Glomerular endothelial cell (primary cell): ENCODE data around the gene SORBS1. TPM values are rescaled to one million over a fixed set of nuclear protein-coding genes. Genes with fewer than 3 reads are reported as not detected.

ENCODE experiments used
- DNase-seq: peaks from one replicate; pipeline ENCODE4 v3.0.0-alpha.2; 2011; ENCODE audit warnings: low read depth, low spot score; ENCODE audit errors: extremely low read depth
- total RNA-seq: library from RNA; depleted of rRNA; stranded (reverse); fragments of >200 nt; gene quantifications from 2 replicates; pipeline ENCODE4 v1.2.3, GENCODE V29; 2015

The SORBS1 gene
- total RNA-seq = 4.2 and 4.7 TPM in 2 replicates

DNA sequence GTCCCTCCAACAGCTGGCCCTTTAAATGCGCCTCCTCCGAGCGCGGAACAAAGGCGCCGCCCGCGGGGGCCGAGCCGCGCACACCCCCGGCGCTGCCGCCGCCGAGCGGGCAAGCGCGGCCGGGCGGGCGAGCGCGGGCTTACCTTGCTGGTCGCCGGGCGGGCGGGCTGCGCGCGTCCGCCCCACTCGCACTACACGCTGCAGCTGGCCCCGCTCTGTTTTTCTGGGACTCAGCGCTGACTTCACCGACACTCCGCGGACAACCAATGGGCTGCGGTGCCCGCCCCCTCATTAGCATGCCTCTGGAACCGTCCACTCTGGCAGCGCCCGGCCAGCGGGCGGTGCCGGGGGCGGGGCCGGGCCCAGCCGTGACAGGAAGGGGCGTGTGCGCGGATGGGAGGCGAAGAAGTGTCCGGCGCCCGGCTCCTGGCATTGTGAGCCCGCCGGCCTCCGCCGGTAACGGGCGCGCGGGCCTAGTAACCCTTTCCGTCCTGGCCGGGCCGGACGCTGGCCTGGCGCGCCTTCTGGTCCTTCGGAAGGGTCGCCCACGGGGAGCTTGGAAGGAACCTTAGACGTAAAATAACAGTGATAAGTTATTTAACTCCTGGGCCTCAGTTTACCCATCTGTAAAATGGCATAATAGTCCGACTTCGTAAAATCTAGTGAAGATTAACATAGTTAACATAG lies at the start of gene SORBS1:
SORBS1 (minus strand) TSS at position 195 of the 687 bp plus-strand sequence. CDS start 120,236 bp downstream, outside the sequence.
- DNase-seq = peak; percentile 34

DNA sequence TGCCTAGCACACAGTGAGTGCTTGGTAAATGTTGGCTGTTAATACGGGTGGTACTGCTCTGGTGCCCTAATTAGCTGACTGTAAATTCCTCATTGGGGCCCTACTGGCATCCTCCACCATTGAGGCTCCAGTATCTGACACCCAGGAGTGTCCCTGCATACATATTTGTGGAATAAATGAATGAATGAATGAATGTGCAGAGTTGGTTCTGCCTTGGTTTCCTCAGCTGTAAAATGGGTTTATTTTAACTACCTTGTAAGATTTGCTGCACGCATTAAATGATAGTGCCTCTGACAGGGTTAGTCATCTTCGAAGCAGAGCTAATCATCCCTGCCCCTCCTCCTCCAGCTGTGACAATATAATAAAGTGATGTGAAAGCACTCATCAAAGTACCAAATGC lies 49.6 kb upstream of the SORBS1 start:
- DNase-seq = no peak

DNA sequence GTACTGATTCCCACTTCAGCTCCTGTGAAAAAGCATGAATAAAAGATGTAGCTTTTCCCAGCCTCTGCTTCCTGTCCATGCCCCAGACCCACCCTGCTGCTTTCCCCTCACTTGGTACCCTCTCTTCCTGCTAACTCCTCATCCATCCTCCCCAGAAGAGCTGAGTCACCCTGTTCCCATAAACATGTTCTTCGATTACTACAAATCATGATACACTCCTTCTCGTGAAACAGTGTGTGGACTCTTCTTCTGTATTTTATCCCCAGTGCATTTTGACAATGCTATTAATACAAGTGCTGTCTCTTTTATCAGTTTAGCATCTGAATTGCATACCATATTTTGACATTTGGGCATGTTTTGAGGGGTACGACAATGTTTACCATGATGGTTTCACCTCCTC lies 45.8 kb upstream of the SORBS1 start:
- no peak for DNase-seq

DNA sequence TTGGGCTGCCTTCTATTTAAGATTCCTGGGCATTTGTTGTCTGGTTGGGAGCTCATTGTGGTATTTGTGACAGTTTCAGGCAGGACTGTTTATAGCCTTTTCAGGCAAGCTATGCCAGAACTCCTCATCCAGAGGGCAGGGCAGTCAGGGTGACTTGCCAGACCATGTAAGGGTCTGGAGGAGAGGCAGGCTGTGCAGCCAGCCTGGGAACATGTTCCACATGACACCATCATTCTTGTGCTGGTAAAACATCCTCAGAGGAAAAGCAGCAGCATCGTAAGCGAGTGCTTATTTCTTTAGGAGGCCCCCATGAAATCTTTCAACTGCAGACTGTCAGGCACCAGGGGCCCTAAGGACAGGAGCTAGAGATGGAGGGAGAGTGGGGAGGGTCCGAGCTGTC lies 44.0 kb upstream of the SORBS1 start:
- no peak for DNase-seq

DNA sequence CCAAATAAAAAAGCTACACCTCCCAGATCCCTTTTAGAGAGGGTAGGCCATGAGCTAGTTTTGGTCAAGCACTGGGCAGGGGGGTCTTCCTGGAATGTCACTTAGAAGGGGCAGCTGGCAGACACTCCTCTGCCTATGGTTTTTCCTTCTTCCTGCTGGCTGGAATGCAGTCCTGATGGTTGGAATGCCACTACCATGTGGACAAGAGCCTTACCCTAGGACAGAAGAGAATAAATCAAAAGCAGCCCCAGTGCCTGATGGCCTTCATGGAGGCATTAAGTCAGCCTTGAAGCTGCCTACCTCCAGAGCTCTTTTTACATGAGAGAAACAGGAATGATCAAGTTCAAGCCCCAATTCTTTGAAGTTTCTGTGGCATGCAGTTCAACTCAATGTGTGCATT lies 43.5 kb upstream of the SORBS1 start:
- no peak for DNase-seq

DNA sequence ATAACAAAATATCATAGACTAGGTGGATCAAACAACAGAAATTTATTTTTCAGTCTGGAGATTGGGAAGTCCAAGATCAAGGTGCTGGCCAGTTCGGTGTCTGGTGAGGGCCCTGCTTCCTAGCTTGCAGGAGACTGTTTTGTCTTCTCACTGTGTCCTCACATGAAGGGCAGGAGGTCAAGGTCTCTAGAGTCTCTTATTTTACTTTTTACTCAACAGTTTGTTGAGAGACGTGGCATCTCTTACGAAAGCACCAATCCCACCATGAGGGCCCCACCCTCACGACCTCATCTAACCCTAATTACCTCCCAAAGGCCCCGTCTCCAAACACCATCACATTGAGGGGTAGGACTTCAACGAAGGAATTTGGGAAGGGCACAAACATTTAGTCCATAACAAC lies 41.2 kb upstream of the SORBS1 start:
- DNase-seq = no peak

DNA sequence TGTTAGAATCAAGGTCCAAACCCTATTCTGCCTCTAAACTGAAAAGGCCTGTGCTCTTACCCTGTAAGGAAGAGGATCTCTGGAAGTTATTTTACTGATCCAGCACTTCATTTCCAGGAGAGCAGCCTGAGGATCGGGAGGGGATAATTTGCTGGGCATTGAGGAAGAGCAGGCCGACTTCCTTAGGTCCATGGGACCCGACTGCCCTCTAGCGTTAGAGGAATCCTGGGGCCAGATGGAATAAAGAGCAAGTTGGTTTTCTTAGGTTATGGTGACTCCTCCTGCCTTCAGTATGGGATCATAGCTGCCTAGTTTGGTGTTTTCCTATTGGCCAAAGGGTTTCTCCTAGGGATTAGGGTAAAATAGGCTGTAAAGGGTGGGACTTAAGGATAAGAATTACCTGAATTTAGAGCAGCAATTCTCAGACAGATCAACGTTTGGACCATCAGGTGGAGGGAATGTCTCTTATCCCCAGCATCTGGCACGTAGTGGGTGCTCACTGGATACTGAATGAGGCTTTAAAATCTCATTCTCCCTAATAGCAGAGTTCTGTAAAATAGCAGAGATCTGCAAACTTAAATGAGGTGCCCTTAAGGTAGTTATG lies 40.0 kb upstream of the SORBS1 start:
- peak; percentile 73 for DNase-seq

DNA sequence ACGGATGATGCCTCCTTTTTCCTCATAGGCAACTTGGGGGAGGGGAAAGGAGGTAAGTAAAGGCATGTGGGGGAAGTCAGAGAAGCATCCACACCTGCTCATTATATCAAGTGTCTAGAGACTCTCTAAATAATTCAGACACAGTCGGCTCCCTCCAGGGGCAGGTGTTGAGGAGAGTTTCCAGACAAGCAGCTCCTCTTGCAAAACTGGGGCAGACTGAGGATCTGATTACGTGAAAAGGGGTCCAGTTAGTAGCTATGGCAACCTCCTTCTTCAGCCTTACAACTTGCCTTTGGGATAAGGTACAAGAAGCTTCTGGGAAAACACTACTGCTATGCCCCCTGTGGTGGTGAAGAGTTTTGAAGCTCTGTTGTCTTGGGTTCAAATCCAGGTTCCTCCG lies 39.0 kb upstream of the SORBS1 start:
- no peak for DNase-seq

DNA sequence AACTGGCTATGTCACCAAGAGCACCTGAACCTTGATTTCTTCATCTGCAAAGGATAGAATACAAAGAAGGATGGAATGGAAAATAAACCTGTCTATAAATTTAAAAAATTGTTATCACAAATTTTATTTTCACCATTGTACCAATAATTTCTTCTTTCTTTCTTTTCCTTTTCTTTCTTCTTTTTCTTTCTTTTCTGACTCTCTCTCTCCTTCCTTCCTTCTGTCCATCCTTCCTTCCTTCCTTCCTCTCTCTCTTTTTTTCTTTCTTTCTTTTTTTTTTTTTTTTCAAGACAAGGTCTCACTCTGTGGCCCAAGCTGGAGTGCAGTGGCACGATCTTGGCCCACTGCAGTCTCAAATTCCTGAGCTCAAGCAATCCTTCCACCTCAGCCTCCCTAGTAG lies 36.6 kb upstream of the SORBS1 start:
- no peak for DNase-seq

DNA sequence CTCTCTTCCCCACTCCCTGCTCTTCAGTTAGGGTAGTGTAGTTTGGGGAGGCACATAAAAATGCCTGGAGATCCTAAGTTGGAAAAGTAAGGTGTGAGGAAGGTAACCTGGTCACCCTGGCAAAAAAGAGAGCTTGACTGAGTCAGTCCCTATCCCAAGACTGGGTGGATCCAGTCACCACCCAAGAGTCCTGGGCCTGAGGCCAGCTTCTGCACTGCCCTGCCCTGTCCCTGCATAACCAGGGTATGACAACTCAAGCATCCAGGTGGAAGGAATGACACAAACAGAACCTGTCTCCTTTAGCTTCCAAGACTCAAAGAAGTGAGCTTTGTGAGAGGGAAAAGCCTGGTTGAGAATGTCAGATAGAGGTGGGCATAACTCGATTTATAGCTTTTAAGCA lies 26.9 kb upstream of the SORBS1 start:
- no peak for DNase-seq

DNA sequence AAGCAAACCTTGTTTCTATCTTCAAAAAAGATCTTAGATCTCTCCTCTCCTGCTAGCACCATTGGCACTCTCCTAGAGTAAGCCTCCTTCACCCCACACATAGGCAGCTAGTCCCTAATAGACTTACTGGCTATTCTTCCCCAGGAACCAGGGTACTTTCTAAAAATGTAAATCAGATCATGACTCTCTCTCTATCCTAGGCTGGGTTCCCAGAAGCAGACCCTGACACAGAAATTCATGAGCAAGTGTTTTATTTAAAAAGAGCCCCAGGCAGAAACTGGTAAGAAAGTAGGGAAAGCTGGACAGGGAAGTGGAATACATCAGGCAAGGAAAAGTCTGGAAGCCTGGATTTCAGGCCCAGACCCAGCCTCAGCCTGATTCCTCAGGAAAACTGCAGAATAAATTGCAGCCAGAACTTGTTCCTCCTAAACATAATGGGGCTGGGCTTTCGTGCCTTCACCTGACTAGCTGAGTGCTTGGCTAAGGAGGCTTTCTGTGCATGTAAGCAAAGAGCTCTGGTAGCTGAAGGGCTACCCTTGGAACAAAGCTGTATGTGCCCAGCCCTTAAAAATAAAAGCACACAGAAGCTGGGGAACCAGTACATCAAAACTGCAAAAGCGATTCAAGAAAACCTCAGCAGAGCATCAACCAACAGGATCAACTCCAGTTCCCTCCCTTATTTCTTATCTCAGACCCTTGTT lies 18.8 kb upstream of the SORBS1 start:
- DNase-seq = no peak

DNA sequence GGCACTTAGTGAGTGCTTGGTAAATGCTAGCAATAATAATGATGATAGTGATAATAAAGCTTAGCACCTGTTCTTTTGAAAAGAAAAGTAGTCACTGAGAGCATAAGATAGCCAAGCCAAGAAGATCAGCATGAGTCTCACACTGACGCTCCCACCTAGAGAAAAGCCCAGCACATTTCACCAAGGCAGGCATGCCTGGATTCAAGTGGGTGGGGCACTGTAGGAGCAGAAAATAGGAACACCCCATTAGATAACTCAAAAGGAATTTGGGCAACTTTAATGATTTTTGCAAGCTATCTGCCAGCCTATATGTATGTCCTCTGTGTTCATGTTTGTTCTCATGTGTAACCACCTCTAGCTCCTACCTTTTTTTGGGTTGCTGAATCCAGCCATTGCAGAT lies 18.1 kb upstream of the SORBS1 start:
- no peak for DNase-seq

DNA sequence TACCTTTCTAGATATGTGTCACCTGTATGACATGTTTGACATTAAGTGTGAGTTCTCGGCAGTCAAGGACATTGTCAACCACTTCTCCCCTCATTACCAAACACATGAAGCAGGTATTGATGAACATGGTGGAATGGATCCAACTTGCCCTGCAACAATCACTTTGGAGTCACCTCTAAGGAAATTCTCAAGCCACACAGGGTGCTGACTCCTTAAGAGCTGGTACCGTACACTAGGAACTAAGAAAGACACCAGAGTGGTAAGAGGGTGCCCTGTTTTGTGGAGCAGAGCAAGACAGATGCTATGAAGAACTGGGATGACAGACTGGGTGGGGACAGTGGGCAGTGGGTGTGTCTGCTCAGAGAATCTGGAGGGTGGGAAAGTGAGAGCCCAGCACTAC lies 17.4 kb upstream of the SORBS1 start:
- no peak for DNase-seq

DNA sequence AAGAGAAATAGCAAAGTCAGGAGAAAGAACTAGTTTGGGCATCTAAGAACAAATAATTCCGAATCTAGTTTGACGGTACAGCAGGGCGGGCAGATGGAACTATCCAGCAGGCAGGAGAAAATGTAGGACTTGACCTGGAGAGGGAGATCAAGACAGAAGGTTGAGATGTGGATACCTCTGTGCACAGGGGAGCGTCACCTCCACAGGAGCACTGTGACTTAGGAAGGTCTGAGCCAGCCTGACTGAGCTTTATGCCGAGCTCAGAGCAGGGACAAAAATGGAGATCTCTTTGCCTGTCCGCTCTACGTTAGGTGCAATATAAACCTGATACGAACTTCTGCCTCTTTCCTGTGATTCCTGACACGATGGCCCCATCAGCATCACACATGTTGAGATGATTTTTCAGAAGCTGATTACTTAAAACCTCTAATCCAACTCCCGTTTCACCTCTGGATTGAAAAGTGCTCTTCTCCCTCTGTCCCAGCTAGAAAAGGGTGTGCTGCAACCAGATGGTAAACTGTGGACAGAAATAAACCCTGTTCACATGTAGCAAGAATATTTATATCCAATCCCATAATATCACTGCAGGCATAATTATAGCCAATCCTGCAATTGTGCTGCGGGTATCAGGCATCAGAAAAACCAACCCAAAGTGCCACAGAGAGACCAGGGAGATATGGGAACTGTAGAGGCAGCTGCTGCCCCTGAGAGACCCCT lies 13.6 kb upstream of the SORBS1 start:
- no peak for DNase-seq

DNA sequence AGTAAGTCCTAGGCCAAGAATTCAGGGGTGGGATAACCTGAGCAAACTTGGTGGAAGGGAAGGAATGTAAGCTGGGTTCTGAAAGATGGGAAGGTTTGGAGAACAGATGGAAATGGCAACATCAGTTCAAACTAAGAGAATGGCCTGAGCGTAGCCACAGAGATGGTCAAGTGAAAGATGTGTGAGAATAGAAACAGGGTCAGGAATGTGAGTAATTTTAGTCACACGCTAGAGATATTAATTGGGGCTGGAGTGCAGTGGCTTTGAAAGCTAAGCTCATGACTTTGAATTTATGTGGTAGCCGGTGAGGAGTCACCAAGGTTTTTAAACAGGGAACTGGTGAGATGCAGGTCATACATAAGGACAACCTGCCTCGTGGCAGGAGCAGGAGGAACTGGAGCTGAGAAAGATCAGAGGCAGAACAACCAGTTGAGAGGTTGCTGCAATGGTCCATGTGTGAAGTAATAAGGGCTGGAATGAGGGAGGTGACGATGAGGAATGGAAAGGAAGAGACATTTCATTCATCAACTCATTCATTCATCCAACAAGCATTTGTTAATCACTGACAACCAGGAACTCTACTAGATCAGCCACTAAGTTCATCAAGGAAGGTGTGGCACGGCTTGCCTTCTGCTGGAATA lies 12.9 kb upstream of the SORBS1 start:
- no peak for DNase-seq

DNA sequence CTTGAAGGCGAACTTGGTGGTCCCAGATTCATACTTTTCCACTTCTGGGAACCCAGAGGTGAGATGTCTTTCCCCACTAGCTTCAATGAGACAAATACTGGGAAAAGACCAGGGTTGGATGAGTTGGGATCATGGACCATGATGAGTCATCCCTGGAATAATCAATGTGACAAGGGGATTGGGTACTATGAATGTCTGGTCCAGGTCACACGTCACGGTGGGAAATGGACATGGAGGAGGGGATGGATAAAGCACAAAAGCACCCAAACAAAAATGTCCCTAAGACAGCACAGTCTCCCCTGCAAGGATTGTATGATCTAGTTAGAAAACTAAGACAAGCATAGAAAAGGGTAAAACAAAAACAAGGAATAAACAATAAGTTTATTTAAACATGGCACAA lies 12.4 kb upstream of the SORBS1 start:
- no peak for DNase-seq

DNA sequence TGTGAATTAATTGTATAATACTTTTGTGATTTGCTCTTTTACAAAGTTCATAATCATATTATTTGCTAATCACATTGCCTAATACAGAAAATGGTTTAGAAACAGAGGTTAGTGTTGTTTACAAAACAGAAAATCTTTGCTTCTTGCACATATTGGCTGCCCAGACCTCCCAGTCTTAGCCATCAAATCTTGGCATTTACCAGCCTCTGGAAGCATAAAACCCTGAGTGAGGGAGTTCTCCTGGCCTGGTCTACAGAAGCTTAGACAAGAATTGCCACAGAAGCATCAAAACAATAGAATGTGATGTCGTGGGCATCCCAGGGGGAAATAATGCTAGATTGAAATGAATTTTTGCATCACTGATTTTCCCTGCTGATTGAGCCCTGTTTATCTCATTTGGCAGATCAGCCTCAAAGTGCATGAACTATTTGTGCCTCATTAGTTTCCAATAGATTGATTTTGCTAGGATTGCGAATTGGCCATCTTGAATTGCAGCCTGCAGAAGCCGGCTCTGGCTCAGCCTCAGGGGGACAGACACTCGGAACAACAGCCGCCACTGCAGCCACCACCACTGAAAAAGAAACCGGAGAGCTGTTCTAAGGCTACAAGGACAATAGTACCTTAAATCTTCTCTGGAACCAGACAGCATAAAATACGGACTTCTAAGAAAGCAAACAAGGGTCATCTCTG lies 11.1 kb upstream of the SORBS1 start:
- no peak for DNase-seq

DNA sequence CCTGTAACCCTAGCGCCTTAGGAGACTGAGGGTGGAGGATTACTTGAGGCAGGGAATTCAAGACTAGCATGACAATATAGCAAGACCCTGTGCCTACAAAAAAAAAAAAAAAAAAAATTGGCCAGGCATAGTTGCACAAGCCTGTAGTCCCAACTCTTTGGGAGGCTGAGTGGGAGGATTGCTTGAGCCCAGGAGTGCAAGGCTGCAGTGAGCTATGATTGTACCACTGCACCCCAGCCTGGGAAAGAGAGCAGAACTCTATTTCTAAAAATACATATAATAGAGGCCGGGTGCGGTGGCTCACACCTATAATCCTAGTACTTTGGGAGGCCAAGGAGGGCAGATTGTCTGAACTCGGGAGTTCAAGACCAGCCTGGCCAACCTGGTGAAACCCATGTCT lies 10.2 kb upstream of the SORBS1 start:
- no peak for DNase-seq

DNA sequence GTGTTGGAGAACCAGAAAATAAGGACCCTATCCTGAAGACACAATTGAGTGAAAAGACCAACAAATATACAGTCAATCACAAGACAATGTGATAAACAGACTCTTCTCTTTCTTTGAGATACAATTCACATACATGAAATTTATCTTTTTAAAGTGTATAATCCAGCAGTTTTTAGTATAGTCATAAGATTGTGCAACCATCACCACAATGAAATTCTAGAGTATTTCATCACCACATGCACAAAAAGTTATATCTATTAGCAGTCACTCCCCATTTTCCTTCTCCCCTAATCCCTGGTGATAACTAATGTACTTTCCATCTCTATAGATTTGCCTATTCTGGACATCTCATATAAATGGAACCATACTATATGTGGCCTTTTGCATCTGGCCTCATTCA lies 8.2 kb upstream of the SORBS1 start:
- no peak for DNase-seq

DNA sequence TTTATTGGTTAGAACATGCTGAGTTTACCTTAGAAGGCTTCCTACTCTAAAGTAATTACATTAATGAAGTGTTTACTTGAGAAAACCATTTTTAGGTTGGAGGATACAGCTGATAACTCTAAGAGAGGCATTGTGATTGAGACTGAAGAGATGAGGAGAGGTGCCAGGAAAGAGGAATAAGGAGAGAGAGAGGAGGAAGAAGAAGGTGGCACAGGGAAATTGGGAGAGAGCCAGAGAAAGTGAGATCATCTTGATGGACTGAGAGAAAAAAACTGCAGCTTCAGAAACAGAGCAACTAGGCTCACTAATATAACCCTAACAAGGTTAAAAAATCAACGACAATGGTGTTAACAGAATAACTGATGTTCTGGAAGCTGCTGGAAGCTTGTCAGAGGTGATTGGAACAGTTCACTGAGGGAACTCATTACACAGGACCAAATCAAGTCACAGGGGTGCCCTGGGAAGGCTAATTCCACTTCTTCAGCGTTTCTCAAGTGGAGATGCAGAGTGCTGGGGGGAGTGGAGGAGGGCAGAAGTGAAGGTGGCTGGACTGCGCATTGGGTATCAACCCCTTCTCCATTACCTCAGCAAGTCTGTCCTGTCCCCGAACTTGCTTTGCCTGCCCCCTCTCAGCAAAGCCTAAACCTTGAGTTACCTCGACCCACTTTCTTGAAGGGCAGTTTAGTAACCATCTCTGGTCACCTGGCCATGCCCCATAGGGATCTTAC lies 6.9 kb upstream of the SORBS1 start:
- no peak for DNase-seq
